MM.1S (cell line): ENCODE data around the gene LHPP.

Experiments
- DNase-seq: peaks from one replicate; pipeline ENCODE4 v3.0.0-alpha.2; 2015
- H2AFZ ChIP-seq: fragments of 300-600 bp; sonication (generic); 2 replicates; pipeline ENCODE4 v1.6.0; 2016; ENCODE audit warnings: antibody characterized with exemption, low read length
- H3F3A ChIP-seq: fragments of 300-600 bp; sonication (generic); 2 replicates; pipeline ENCODE4 v1.6.1; 2016; ENCODE audit warnings: mild to moderate bottlenecking, antibody characterized with exemption, low read length, moderate library complexity, mixed read lengths; ENCODE audit not compliant: insufficient read depth
- H3K27ac ChIP-seq: fragments of 300-600 bp; sonication (generic); 2 replicates; pipeline ENCODE4 v1.5.1; 2016; ENCODE audit warnings: mild to moderate bottlenecking, low read length
- H3K27me3 ChIP-seq: fragments of 300-600 bp; sonication (generic); replicated peaks from 2 replicates; pipeline ENCODE4 v1.6.0; 2016; ENCODE audit warnings: low read length; ENCODE audit not compliant: insufficient read depth
- H3K36me3 ChIP-seq: fragments of 300-600 bp; sonication (generic); replicated peaks from 2 replicates; pipeline ENCODE4 v1.6.1; 2016; ENCODE audit warnings: mild to moderate bottlenecking, low read length, mixed read lengths; ENCODE audit not compliant: insufficient read depth
- H3K4me1 ChIP-seq: fragments of 300-600 bp; sonication (generic); 2 replicates; pipeline ENCODE4 v1.6.1; 2016; ENCODE audit warnings: low read length, mixed read lengths
- H3K4me2 ChIP-seq: fragments of 300-600 bp; sonication (generic); 2 replicates; pipeline ENCODE4 v1.6.0; 2016; ENCODE audit warnings: low read depth, low read length
- H3K4me3 ChIP-seq: fragments of 300-600 bp; sonication (generic); 2 replicates; pipeline ENCODE4 v1.5.1; 2016; ENCODE audit warnings: low read length, mixed read lengths
- H3K79me2 ChIP-seq: fragments of 300-600 bp; sonication (generic); 2 replicates; pipeline ENCODE4 v1.6.1; 2016; ENCODE audit warnings: mixed run types, low read length, mixed read lengths
- H3K9ac ChIP-seq: fragments of 300-600 bp; sonication (generic); 2 replicates; pipeline ENCODE4 v1.6.1; 2016; ENCODE audit warnings: low read length, mixed read lengths
- H3K9me2 ChIP-seq: fragments of 300-600 bp; sonication (generic); replicated peaks from 2 replicates; pipeline ENCODE4 v1.6.1; 2016; ENCODE audit warnings: mild to moderate bottlenecking, low read length, mixed read lengths; ENCODE audit not compliant: insufficient read depth
- H3K9me3 ChIP-seq: fragments of 300-600 bp; sonication (generic); replicated peaks from 2 replicates; pipeline ENCODE4 v1.6.1; 2016; ENCODE audit warnings: mild to moderate bottlenecking, low read length, mixed read lengths; ENCODE audit not compliant: insufficient read depth
- H4K20me1 ChIP-seq: fragments of 300-600 bp; sonication (generic); 2 replicates; pipeline ENCODE4 v1.6.1; 2016; ENCODE audit warnings: mild to moderate bottlenecking, low read length, moderate library complexity, mixed read lengths; ENCODE audit not compliant: insufficient read depth
- CTCF ChIP-seq: fragments of 300-600 bp; sonication (generic); IDR thresholded peaks from 2 replicates; pipeline ENCODE4 v1.5.1; 2016; ENCODE audit warnings: antibody characterized with exemption, low read length, mixed read lengths
- EZH2 ChIP-seq: fragments of 300-600 bp; sonication (generic); optimal IDR thresholded peaks from 2 replicates; pipeline ENCODE3; 2017; ENCODE audit warnings: low read depth, mild to moderate bottlenecking, antibody characterized with exemption, low read length, mixed read lengths
- EZH2phosphoT487 ChIP-seq: fragments of 300-600 bp; sonication (generic); IDR thresholded peaks from 2 replicates; pipeline ENCODE4 v1.6.1; 2018; ENCODE audit warnings: antibody characterized with exemption, low read length

Gene LHPP

GRCh38 chr10:124639646-124640045 is 178.0 kb downstream of the LHPP start:
- no peak overlapping the region for H3K4me3 ChIP-seq
- no peaks in the 10 kb centered on the region for H3K36me3 ChIP-seq
- no peaks in the 10 kb centered on the region for H3K27me3 ChIP-seq
- H4K20me1 ChIP-seq: no peaks in the 10 kb centered on the region
- no peak overlapping the region for H3K9ac ChIP-seq
- H3K9me3 ChIP-seq: no peaks in the 10 kb centered on the region
- H2AFZ ChIP-seq: no peak overlapping the region
- DNase-seq: no peak
- no peak overlapping the region for H3K4me2 ChIP-seq
- no peak overlapping the region for H3K27ac ChIP-seq
- TF ChIP-seq CTCF (no peak), EZH2 (no peak), EZH2phosphoT487 (no peak)
- no peaks in the 10 kb centered on the region for H3K4me1 ChIP-seq
- H3K9me2 ChIP-seq: no peaks in the 10 kb centered on the region
- peaks cover 49% of the 10 kb centered on the region for H3K79me2 ChIP-seq
- no peaks in the 10 kb centered on the region for H3F3A ChIP-seq

GRCh38 chr10:124640056-124640455 is 178.4 kb downstream of the LHPP start:
- no peak overlapping the region for H3K9ac ChIP-seq
- H3K4me1 ChIP-seq: no peaks in the 10 kb centered on the region
- no peak for TF ChIP-seq EZH2phosphoT487
- no peak for TF ChIP-seq CTCF
- no peak for TF ChIP-seq EZH2
- no peaks in the 10 kb centered on the region for H3K36me3 ChIP-seq
- H3K79me2 ChIP-seq: peaks cover 51% of the 10 kb centered on the region
- DNase-seq: no peak
- no peaks in the 10 kb centered on the region for H3K9me3 ChIP-seq
- no peak overlapping the region for H3K4me2 ChIP-seq
- H3K4me3 ChIP-seq: no peak overlapping the region
- no peaks in the 10 kb centered on the region for H3K27me3 ChIP-seq
- no peak overlapping the region for H2AFZ ChIP-seq
- H4K20me1 ChIP-seq: no peaks in the 10 kb centered on the region
- no peak overlapping the region for H3K27ac ChIP-seq
- no peaks in the 10 kb centered on the region for H3F3A ChIP-seq
- H3K9me2 ChIP-seq: no peaks in the 10 kb centered on the region

GRCh38 chr10:124640538-124641231 is 179.1 kb downstream of the LHPP start:
- Histone ChIP-seq H3K4me3 (no peak overlapping the region), H3K27ac (no peak overlapping the region), H3K9ac (no peak overlapping the region), H3K4me2 (no peak overlapping the region), H3K27me3 (no peaks in the 10 kb centered on the region), H3K9me3 (no peaks in the 10 kb centered on the region), H4K20me1 (no peaks in the 10 kb centered on the region), H3K79me2 (peaks cover 55% of the 10 kb centered on the region), H3K9me2 (no peaks in the 10 kb centered on the region), H3K4me1 (no peaks in the 10 kb centered on the region), H2AFZ (no peak overlapping the region), H3K36me3 (no peaks in the 10 kb centered on the region), H3F3A (no peaks in the 10 kb centered on the region)
- DNase-seq: no peak
- TF ChIP-seq EZH2 (no peak), CTCF (no peak), EZH2phosphoT487 (no peak)
